ENCODE results near the gene MRPL18. TPM values are rescaled to one million over a fixed set of nuclear protein-coding genes. Genes with fewer than 3 reads are reported as not detected.
"Not testable (repeated sequence)": the region's sequence is repeated elsewhere in the genome, so short reads cannot be mapped to it uniquely, and the experiment has no call there.

The MRPL18 gene
- total RNA-seq, 2 donors from 2014 or later, result 62.3 to 66.0 TPM

DNA sequence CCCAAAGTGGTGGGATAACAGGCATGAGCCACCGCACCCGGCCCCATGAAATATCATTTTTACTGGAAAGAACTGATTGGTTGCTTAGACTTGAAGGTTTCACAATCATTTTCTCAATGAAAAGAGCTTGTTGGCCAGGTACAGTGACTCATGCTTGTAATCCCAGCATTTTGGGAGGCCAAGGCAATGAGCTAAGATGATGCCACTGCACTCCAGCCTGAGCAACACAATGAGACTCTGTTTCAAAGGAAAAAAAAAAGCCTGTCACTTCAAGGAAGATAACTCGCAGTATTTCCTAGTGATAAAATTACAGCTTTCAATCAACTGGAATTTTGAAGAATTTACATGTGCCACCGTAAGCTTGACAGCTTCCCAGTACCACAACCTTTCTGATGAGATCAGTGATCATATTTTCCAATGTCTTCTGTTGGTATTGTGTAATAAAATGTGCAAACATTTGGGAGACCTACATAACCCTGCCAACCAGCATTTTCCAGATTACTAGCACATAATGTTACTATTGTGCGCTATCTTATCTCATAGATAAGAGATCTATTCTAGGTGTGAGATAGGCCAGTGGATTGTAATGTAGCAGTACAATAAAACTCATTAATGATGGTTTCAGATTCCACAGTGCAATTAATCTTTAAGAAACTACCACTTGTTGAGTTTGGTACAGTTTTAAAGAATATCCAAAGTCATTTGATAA is 17.0 kb downstream of the MRPL18 start:
- Histone ChIP-seq H3K9me3 (no peaks in the 10 kb centered on the region), H3K4me1 (no peaks in the 10 kb centered on the region), H3K27ac (no peak overlapping the region), H3K27me3 (no peaks in the 10 kb centered on the region), H3K36me3 (no peaks in the 10 kb centered on the region), H3K4me3 (no peak overlapping the region)
- DNase-seq (ENCODE audit: low spot score), result no peak
- TF ChIP-seq, protein P1, sequence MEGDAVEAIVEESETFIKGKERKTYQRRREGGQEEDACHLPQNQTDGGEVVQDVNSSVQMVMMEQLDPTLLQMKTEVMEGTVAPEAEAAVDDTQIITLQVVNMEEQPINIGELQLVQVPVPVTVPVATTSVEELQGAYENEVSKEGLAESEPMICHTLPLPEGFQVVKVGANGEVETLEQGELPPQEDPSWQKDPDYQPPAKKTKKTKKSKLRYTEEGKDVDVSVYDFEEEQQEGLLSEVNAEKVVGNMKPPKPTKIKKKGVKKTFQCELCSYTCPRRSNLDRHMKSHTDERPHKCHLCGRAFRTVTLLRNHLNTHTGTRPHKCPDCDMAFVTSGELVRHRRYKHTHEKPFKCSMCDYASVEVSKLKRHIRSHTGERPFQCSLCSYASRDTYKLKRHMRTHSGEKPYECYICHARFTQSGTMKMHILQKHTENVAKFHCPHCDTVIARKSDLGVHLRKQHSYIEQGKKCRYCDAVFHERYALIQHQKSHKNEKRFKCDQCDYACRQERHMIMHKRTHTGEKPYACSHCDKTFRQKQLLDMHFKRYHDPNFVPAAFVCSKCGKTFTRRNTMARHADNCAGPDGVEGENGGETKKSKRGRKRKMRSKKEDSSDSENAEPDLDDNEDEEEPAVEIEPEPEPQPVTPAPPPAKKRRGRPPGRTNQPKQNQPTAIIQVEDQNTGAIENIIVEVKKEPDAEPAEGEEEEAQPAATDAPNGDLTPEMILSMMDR (IDR thresholded peaks at IDR 0.05), result no peak

DNA sequence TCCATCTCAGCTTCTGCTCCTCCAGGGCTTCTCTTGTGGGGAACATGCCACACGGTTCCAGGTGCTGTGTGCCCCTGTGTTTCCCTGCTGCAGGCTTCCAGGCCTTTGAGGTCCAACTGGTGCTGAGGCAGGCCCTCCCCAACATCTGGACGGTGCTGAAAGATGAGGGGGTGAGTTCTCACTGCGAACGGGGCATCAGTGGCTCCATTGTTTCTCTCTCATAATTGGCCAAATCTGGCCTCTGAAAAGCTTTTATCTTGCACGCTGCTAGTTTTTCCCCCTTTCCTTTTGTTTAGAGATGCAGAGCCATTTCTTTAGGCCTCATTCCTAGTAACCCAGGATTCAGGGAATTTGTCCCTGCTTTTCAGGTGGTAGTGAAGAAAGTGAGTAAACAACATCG is 18.4 kb downstream of the MRPL18 start:
- Histone ChIP-seq H3K4me1 (no peaks in the 10 kb centered on the region), H3K4me3 (no peak overlapping the region), H3K9me3 (no peaks in the 10 kb centered on the region), H3K27ac (no peak overlapping the region), H3K36me3 (no peaks in the 10 kb centered on the region), H3K27me3 (no peaks in the 10 kb centered on the region)
- DNase-seq (ENCODE audit: low spot score), result no peak
- TF ChIP-seq, protein P1 (IDR thresholded peaks at IDR 0.05), result no peak

DNA sequence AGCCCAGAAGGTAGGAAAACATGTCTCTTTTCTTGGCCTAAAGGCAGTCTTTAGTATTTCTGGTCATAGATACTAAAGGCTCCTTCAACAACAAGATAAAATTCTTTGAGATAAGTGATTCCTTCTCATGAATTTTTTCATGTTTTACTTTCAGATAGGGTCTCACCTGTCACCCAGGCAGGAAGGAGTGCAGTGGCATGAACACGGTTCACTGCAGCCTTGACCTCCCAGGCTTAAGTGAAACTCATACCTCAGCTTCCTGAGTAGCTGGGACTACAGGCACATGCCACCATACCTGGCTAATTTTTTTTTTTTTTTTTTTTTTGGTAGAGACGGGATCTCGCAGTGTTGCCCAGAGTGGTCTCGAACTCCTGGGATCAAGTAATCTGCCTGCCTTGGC is 18.9 kb downstream of the MRPL18 start:
- H3K4me1 ChIP-seq, result no peaks in the 10 kb centered on the region

DNA sequence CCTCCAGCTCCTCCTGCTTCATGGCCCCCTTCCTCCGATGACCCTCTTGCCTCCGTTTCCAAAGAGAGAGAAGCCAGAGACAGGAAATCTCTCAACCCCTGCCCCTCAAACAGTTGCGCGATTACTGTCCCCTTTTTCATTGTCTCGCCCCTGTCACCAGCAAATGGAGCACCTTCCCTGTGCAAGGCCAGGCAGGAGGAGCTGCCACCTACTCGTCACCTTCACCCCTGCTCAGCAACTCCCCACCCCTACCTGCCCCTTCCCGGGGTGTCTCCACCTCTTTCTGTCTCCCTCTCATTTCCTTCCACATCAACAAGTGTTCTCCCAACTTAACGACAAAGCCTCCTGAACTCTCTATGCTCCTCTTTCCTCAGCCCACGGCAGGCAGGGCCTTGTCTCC is 23.5 kb downstream of the MRPL18 start:
- TF ChIP-seq, protein P1 (IDR thresholded peaks at IDR 0.05), result no peak
- H3K36me3 ChIP-seq, result no peaks in the 10 kb centered on the region
- DNase-seq (ENCODE audit: low spot score), result no peak
- no peaks in the 10 kb centered on the region for H3K9me3 ChIP-seq
- H3K27ac ChIP-seq, result no peak overlapping the region
- H3K4me3 ChIP-seq, result no peak overlapping the region
- no peaks in the 10 kb centered on the region for H3K4me1 ChIP-seq
- no peaks in the 10 kb centered on the region for H3K27me3 ChIP-seq

More for the DNA sequence above, 18.9 kb downstream of the MRPL18 start:
- Histone ChIP-seq H3K27me3 (no peaks in the 10 kb centered on the region), H3K4me3 (no peak overlapping the region), H3K36me3 (no peaks in the 10 kb centered on the region), H3K9me3 (no peaks in the 10 kb centered on the region), H3K27ac (no peak overlapping the region)
- TF ChIP-seq, protein P1 (IDR thresholded peaks at IDR 0.05), result no peak
- DNase-seq (ENCODE audit: low spot score), result peak; percentile 0

DNA sequence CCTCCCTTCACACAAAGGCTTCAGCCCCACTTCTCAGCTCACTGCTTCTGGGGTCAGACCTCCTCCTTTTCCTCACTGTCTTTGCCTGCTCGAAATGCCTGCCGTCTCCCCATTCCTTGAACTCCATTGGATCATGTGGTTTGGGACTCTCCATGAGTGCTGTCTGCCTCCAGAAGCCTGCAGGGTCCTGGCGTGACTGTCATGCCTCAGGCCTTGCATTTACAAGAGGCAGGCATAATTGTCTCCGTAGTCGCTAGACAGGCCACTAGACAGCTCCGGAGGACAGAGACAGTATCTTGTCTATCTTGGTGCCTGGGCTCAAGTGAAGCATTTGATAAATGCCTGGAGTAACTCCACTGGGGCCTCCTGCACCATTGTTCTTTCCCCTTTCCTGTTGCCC is 25.1 kb downstream of the MRPL18 start:
- no peaks in the 10 kb centered on the region for H3K27me3 ChIP-seq
- no peaks in the 10 kb centered on the region for H3K36me3 ChIP-seq
- H3K4me1 ChIP-seq, result no peaks in the 10 kb centered on the region
- H3K4me3 ChIP-seq, result no peak overlapping the region
- DNase-seq (ENCODE audit: low spot score), result no peak
- H3K27ac ChIP-seq, result no peak overlapping the region
- no peaks in the 10 kb centered on the region for H3K9me3 ChIP-seq
- TF ChIP-seq, protein P1 (IDR thresholded peaks at IDR 0.05), result no peak

DNA sequence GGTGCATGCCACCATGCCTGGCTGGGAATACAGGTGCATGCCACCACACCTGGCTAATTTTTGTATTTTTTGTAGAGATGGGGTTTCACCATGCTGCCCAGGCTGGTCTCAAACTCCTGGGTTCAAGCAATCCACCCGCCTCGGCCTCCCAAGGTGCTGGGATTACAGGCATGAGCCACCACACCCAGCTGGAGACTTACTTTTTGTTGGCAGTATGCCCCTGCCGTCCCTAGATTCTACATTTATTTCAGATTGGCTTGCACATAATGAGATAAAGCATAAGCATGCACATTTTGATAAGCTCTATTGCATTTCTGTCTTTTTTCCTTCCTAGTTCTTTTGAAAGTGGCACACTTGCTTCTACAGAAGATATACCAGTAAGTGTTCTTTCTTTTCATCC is 26.5 kb downstream of the MRPL18 start:
- H3K27me3 ChIP-seq; H3K4me3 ChIP-seq; H3K9me3 ChIP-seq; H3K36me3 ChIP-seq; H3K4me1 ChIP-seq; H3K27ac ChIP-seq; DNase-seq (ENCODE audit: low spot score): not testable (repeated sequence)
